Cardiac atrium fibroblast (primary cell): ENCODE data around the gene GPATCH11. TPM values are rescaled to one million over a fixed set of nuclear protein-coding genes. Genes with fewer than 3 reads are reported as not detected.

Experiments
- total RNA-seq: library from RNA; depleted of rRNA; stranded (reverse); fragments of >200 nt; gene quantifications from 2 replicates; pipeline ENCODE4 v1.2.3, GENCODE V29; 2015

GPATCH11 gene
- total RNA-seq: 3.8 and 5.3 TPM in 2 replicates

DNA sequence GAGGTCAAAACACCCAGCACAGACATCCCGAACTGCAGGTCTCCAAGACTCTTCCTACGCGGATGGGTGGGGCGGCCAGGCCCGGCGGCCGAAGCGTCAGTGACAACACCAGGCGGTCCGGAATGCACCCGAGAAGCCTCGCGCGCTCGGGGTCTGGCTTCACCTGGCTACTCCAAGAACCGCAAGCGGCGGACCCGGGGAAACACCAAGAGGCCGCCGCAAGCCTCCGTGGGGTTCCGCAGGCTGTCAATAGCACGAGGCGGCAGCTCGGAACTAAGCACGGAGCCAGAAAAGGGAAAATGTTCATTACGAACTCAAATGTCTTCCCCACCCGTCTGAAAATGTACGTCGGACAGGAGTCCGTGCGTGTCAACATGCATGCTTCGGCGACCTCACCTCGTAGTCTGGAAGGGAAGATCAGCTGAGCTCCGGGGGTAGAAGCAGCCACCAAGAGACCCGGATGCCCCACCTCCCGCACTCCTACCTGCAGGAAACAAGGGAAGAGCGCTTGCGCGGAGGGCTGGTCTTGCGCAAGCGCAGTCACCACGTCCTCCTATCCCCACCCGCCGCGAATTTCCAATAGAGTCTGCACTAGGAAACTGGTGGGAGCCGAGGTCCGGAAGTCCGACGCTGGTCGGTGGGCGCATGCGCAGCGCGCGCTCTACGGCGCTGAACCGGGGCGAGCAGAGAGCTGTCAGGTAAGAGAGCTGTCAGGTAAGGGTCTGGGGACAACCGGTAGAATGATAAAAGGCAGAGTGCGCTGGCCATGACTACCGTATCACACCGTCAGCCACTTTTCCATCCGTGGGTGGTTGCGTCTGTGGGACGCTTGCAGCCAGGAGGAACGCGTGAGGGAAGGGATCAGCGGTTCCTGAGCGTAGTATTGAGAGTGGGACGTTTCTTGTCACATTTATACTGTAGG is at the start of gene GPATCH11, which contains the start of gene HEATR5B:
GPATCH11 (plus strand) TSS at position 646 of the 922 bp plus-strand sequence. CDS start 3,864 bp downstream, outside the sequence.
HEATR5B (minus strand) TSS at position 500 of the 922 bp plus-strand sequence. CDS start 958 bp downstream, outside the sequence.

Other genes with a start within 250 kb of the GPATCH11 start
- 7.8 and 15.4 TPM in 2 replicates for gene STRN, start 118.0 kb upstream of the GPATCH11 start, total RNA-seq
- gene HEATR5B, start 146 bp upstream of the GPATCH11 start, total RNA-seq: 8.8 and 15.7 TPM in 2 replicates
- 18.3 and 25.8 TPM in 2 replicates for gene EIF2AK2, start 72.5 kb downstream of the GPATCH11 start, total RNA-seq
- gene SULT6B1, start 104.2 kb downstream of the GPATCH11 start, total RNA-seq: not detected in 2 replicates
- 15.2 and 20.4 TPM in 2 replicates for gene CEBPZOS, start 112.0 kb downstream of the GPATCH11 start, total RNA-seq
- 28.7 and 35.0 TPM in 2 replicates for gene CEBPZ, start 147.1 kb downstream of the GPATCH11 start, total RNA-seq
- 9.0 and 16.8 TPM in 2 replicates for gene NDUFAF7, start 147.1 kb downstream of the GPATCH11 start, total RNA-seq
- gene PRKD3, start 240.3 kb downstream of the GPATCH11 start, total RNA-seq: 35.6 and 58.5 TPM in 2 replicates